GM18526 (cell line): ENCODE data around the gene PTH2.

Experiments used
- POLR2A ChIP-seq: IDR thresholded peaks from 3 replicates; pipeline ENCODE4 v1.6.1; 2011; ENCODE audit not compliant: insufficient read length; ENCODE audit errors: extremely low read depth

The PTH2 gene

DNA sequence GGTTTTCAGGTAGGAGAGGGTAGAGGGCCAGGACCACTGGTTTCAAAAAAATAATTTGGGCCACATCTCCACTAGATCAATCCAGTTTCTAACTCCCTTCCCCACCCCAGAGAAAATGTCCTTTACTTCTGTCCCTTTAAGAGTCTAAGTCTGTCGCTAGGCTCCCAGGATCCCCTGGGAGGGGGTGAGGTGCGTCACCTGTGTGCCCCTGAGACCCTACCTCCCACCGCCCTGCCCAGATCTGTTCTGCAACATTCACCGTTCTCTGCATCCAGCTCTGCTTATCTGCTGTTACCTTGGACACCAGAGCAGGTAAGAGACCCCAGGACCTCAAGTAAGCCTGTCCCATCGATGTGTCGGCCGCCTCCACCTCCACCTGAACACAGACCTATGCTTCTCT, 1.9 kb upstream of the PTH2 start, which contains the start of gene GFY:
Gene GFY, plus strand, starts transcription at position 211 of the 400 bp plus-strand sequence. CDS start 1,043 bp downstream, outside the sequence.
- TF ChIP-seq POLR2A = no peak

DNA sequence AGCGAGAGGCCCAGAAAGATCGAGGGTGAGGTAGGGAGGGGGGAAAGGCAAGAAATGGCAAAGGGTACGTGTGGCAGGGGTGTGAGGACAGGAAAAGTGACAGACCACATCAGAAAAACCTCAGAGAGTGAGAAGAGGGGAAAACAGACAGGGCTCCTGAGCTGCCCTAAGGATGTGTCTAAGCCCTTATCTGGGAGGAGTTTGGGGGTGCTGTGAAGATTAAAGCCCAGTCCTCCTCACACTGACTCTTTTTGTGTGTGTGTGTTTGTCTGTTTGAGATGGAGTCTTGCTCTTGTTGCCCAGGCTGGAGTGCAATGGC, 703 bp upstream of the PTH2 start:
- TF ChIP-seq POLR2A = no peak

DNA sequence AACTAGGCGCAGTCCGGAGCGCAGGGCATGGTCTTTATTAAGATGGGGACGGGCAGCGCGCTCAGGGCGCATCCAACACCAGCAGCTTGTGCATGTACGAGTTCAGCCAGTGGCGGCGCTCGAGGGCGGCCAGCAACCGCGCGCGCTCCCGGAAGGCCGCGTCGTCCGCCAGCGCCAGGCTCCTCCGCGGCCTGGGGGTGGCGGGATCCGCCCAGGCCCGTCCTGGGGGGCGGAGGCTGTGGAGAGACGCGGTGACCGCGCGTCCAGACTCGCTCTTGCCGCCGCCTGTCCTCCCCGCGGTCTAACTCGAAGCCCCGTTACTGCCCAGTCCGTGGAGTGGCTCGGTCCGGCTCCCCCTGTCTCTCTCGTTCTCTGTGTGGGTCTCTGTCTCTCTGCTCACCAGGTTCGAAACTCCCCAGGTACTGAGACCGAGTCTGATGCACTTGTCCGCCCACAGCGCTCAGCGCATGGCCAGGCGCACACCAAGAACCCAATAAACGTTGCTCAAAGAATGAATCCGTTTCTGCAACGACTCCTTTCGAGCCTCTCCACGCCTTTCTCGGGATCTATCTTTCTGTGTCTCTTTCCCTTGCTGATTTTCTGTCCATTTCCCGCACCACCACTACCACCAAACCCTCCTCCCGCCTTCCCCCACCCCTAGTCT, 702 bp downstream of the PTH2 start:
- no peak for TF ChIP-seq POLR2A

DNA sequence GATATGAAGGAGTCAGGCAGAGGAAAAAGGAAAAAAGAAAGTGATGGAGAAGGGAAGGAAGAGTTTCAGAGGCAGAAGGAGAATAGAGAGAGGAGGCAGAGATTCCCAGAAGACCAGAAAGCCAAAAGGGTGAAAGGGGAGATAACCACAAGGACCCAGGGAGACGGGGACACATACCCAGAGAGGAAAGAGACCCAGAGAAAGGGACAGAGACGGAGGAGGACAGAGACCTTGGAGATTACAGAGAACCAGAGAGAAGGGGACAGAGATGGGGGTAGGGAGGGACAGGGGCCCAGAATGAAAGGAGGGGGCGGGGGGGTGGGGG, 1.4 kb downstream of the PTH2 start:
- TF ChIP-seq POLR2A = no peak

DNA sequence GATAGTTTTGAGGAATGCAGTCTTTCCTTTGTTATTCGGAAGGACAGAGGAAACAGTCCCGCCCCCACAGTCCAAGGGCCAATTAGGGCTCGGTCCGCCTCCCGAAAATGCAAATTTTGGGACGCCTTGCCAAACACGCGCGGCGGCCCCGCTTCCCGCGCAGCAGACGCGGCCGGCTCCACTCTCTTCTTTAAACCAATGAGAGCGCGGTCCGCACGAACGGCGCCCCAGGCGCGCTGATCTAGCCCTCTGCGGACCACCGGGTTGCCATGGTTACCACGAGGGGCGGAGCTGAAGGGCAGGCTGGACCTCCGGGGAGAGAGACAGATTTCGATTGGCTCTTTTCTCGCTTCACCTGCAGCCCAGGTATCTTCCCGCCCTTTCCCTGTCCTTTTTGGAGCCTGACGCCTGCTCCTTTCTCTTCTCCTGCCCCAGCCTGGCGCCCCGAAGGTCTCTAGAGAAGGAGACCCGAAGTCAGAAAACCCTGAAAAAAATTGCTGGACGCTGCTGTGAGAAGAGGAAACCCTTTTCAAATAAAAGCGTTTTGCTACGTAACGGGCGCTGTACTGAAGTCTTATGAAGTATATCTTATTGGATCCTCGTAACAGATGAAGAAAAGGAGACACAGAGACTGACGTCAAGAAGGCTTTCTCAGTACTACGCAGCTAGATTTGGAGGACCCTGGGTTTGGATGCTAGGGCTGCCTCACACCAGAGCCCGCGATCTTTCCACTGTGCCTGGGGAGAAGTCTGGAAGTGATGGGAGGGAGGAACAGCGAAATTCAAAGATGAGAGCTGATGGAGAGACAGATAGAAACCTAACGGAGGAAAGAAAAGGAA, 2.0 kb downstream of the PTH2 start:
- no peak for TF ChIP-seq POLR2A

DNA sequence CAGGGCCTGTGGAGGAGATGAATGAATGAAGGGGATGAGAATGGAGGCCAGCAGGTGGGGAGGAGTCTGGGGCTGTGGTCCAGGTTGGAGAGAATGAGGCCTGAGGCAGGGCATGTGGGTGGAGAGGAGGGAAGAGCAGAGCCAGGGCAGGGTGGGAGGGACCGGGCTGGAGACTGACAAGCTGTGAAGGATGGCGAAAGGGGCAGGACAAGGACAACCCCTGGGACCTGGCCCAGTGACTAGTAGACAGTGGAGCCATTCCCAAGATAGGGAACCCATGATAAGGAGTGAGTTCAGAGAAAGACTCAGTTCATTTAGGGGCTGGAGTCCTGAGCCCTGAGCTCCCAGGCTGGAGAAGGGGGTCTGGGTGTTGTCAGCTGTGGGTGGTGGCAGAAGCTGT, 3.0 kb downstream of the PTH2 start:
- TF ChIP-seq POLR2A = no peak

DNA sequence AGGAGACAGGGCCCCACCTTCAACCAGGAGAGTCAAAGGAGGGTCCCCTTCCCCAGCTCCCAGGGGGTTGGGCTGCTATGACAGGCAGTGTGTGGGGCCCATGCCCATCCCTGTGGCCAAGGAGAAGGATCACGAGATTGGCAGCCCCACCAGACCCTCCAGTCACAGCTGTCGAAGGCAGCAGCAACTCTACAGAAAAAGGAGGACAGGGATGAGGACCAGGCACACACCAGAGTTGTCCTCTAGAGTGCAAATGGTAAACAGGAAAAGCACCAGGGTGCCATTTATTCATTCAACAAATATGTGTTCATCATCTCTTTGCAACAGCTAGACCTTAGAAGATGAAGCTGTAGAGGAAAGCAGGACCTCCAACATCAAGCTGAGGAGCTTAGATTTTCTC, 4.1 kb downstream of the PTH2 start:
- no peak for TF ChIP-seq POLR2A

DNA sequence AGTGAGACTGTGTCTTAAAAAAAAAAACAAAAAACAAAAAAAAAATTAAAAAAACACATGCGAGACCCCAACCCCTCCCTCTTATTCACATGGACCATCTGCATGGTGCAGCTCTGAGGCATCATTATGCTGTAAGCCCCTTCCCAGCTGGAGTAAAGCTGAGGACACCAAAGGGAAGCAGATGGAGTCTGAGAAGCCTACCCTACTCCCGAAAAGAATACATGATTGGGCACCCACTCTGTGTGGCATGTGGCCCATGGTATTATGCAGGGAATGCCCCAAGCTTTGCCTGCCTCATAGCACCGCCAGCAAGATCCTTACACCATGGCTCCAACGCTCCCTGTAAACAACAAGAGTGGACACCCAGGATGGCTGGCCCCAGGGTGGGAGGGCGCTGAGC, 4.7 kb downstream of the PTH2 start:
- TF ChIP-seq POLR2A = no peak

DNA sequence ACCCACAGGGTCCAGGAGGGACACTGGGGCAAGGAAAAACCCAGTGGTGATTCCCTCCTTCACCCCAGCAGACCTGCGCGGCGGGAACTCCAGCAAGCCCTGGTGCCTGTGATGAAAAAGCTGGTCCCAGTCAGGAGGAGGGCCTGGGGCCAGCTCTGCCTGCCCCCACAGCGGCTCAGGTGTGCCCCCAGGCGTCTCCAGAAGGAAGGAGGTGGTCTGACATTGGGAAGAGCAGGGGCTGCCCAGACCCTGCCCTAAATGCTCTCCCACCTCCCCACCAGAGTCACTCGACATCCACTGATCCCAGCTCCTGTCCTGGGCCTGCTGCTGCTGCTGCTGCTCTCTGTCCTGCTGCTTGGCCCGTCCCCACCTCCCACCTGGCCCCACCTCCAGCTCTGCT, 6.2 kb downstream of the PTH2 start:
- TF ChIP-seq POLR2A = no peak

DNA sequence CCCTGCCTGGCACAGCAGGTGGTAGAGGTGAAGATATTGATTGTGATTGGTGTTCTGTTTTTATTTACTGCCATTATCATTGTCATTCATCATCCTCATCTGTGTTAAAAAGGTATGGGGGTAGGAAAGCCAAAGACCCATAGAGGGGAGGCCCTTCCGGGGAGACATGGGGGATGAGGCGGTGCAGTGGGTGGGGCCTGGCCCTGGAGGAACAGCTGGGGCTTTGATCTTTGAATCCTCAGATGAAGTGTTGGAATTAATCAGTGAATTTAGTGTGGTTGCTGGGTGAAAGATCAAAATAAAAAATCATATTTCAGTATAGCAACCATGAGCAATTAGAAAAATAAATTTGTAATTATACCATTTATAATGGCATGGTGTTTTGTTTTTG, 7.4 kb downstream of the PTH2 start:
- no peak for TF ChIP-seq POLR2A

DNA sequence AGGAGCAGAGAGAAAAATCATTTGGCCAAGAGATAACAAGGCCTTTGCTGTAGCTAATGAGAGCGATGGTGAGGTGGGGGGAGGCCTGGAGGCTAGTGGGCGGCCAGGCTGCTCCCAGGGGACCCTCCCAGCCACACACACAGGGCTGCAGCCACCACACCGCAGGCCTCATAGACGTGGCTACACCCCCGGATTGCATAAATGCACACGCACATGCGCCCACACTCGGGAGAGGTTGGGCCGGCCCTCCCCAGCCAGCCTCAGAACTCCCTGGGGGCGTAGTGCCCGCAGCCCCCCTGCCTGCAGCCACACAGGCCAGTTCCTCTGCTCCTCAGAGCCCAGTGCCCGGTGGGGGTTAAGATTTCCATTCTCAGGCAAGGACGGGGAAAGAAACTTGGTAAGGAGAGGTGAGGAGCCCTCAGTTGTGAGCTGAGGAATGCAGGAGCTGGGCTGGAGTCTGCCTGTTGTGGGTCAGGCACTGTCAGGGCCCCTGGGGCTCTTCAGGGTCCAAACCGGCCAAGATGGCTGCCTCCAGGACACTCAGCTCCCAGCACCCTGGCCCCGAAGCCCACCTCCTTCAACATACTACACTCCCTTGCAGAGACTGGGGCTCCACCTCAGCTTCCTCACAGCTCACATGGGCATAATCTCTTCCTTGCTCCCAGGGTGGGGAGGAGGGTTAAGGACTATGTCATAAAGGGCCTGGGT, 8.0 kb downstream of the PTH2 start:
- no peak for TF ChIP-seq POLR2A

DNA sequence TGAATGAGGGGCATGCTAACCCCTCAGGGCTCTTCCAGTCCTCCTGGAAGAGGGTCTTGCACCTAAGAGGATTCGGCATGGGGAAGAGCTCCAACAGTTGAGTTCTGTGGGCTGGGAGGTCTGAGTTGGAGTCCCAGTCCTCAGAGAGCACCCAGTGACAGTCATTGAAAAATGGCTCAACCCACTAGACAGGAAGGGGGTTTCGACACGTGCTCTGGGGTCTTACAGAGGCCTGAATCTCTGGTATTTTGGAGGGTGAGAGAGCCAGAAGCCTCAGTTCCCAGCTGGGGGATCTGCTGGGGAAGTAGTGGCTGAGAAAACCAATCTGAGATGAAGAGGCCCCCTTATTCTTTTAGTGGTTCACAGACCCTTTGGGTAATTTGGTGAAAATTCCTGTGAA, 9.0 kb downstream of the PTH2 start:
- TF ChIP-seq POLR2A = no peak

DNA sequence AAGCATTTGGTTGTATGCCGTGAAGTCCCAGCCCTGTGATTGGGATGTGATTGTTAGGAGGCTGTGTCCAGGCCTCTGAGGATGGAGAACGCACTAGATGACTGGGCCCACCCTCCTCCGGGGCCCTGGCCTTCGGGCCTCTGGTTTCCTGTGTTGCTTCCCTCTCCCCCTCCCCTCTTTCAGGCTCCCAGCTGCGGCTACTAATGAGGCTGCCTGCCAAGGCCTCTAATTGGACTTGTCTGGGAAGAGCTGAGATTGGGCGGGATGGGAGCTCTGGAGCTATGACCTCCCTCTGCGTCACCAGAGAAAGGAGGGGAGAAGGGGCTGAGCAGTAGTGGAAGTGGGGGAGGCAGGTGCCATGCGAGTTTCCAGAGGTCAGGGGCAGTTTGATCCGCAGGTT, 9.9 kb downstream of the PTH2 start:
- no peak for TF ChIP-seq POLR2A

DNA sequence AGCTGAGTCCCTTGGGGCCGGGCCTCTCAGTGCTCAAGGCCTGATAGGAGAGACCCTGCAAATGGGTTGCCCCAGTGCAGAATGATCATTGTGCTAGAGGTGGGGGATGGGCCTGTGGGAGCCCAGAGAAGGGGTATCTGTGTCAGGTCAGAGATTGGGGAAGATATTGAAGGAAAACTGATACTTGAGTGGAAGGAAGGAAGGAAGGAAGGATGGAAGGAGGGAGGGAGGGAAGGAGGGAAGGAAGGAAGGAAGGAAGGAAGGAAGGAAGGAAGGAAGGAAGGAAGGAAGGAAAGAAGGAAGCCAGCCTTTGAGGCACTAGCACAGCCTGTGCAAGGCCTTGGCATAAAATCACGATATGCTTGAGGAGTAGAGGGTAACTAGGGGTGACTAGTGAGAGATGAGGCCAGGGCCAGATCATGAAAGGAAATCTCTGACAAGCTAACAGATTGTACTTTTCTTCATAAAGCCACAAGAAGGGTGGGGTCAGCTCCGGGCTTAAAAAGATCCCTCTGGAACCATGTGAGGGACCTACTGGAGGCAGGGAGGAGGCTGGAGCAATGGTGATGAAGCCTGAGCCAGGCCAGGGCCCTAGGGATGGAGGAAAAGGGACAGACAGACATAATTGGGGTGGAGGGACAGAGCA, 11.4 kb downstream of the PTH2 start:
- no peak for TF ChIP-seq POLR2A

DNA sequence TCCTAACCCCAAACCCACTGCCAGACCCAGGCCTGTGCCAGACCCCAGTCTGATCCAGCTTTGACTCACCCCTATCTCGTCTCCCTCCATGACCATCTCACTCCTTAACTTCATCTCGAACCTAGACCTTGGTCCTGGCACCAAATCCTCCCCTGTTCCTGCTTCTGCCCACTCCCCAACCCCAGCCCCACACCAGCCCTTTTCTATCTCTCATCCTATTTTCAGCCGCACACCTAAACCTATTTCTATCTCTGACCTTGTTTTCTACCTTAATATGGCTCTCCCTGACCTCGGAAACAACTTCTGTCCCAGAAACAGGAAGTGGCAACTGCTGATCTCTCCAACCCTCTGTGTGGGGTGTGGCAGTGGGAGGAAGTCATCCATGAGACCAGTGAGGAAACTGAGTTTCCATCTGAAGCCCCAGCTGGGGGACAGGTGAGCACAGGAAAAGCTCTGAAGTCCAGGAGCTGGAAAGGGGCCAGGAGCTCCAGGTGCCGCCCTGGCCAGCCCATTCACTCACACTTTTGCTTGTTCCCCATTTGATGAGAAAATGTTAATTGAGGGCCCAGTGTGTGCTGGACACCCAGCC, 13.7 kb downstream of the PTH2 start:
- no peak for TF ChIP-seq POLR2A
